H1 (cell line): ENCODE results near the gene ZBP1. TPM values are rescaled to one million over a fixed set of nuclear protein-coding genes. Genes with fewer than 3 reads are reported as not detected.

ENCODE experiments used
- CTCF ChIA-PET: fragments of 300-600 bp; sonication (Branson Sonifier 250); formaldehyde crosslinking; loops from one replicate; lab custom pipeline; 2021; ENCODE audit not compliant: partially characterized antibody; lab: Charles Lee
- POLR2A ChIA-PET: fragments of 300-600 bp; sonication (Branson Sonifier 250); formaldehyde crosslinking; loops from one replicate; lab custom pipeline; 2021; ENCODE audit warnings: inconsistent platforms; ENCODE audit not compliant: partially characterized antibody; lab: Charles Lee
- DNase-seq, 2 experiments: peaks; one replicate each; pipeline versions ENCODE4 v3.0.0 to v3.0.0-alpha.2; 2010 to 2022; ENCODE audit warnings: low spot score in 2 of 2, low read depth in 1 of 2, mixed read lengths in 1 of 2
- FAIRE-seq: peaks from 2 replicates; lab custom pipeline; 2011; peaks lifted over from hg19 to GRCh38; lab: Jason Lieb, UNC
- H2AFZ ChIP-seq: 2 replicates; pipeline ENCODE4 v1.8.1; 2012; ENCODE audit warnings: low read length, inconsistent platforms
- H2AK5ac ChIP-seq: 2 replicates; pipeline ENCODE4 v1.6.1; 2013; ENCODE audit warnings: low read depth, low read length
- H2BK120ac ChIP-seq: replicated peaks from 2 replicates; pipeline ENCODE3; 2013; ENCODE audit warnings: low read depth, low read length, inconsistent platforms
- H2BK12ac ChIP-seq: 2 replicates; pipeline ENCODE4 v1.6.1; 2013; ENCODE audit warnings: low read depth, low read length
- H2BK15ac ChIP-seq: 2 replicates; pipeline ENCODE4 v1.6.1; 2013; ENCODE audit warnings: low read length
- H2BK20ac ChIP-seq: 2 replicates; pipeline ENCODE4 v1.6.1; 2013; ENCODE audit warnings: low read length
- H2BK5ac ChIP-seq: 2 replicates; pipeline ENCODE4 v1.6.1; 2013; ENCODE audit warnings: low read depth, low read length
- H3K14ac ChIP-seq: 2 replicates; pipeline ENCODE4 v1.6.1; 2013; ENCODE audit warnings: inconsistent platforms; ENCODE audit not compliant: insufficient read length
- H3K18ac ChIP-seq: 2 replicates; pipeline ENCODE4 v1.6.1; 2013; ENCODE audit warnings: low read length; ENCODE audit errors: extremely low read depth
- H3K23ac ChIP-seq: 2 replicates; pipeline ENCODE4 v1.6.1; 2013; ENCODE audit warnings: inconsistent platforms; ENCODE audit not compliant: insufficient read length
- H3K23me2 ChIP-seq: 2 replicates; pipeline ENCODE4 v1.6.1; 2013; ENCODE audit warnings: low read depth, low read length
- H3K27ac ChIP-seq: 2 replicates; pipeline ENCODE4 v1.6.1; 2011; ENCODE audit warnings: low read depth, low read length, inconsistent platforms
- H3K27me3 ChIP-seq, 4 experiments: replicated peaks in 1 of 4; 1 replicate in 1 of 4; 2 replicates in 3 of 4; pipeline versions ENCODE4 v1.6.1 to v1.8.1; 2011 to 2013; ENCODE audit warnings: low read length in 3 of 4, mild to moderate bottlenecking in 3 of 4, inconsistent platforms in 2 of 4, mixed read lengths in 2 of 4, moderate library complexity in 1 of 4; ENCODE audit not compliant: control insufficient read depth in 3 of 4, insufficient read depth in 3 of 4; ENCODE audit errors: extremely low read depth in 1 of 4
- H3K36me3 ChIP-seq, 4 experiments: 2 replicates each; pipeline versions ENCODE4 v1.6.1 to v1.8.1; 2011 to 2013; ENCODE audit warnings: mild to moderate bottlenecking in 4 of 4, low read length in 3 of 4, moderate library complexity in 2 of 4, control low read depth in 1 of 4, inconsistent platforms in 1 of 4; ENCODE audit not compliant: insufficient read depth in 4 of 4, control insufficient read depth in 2 of 4
- H3K4ac ChIP-seq: replicated peaks from 2 replicates; pipeline ENCODE3; 2013; ENCODE audit warnings: low read length, low read depth, mixed read lengths, inconsistent platforms; ENCODE audit not compliant: insufficient read length
- H3K4me1 ChIP-seq, 4 experiments: replicated peaks in 1 of 4; 1 replicate in 1 of 4; 2 replicates in 3 of 4; pipeline versions ENCODE4 v1.6.1 to v1.8.1; 2011 to 2013; ENCODE audit warnings: low read length in 3 of 4, inconsistent platforms in 2 of 4, mixed read lengths in 1 of 4; ENCODE audit not compliant: insufficient read depth in 4 of 4, control insufficient read depth in 3 of 4
- H3K4me2 ChIP-seq, 2 experiments: 2 replicates each; pipeline versions ENCODE4 v1.6.1 to v1.8.1; 2011 to 2013; ENCODE audit warnings: low read depth in 2 of 2, low read length in 2 of 2, control low read depth in 1 of 2, inconsistent platforms in 1 of 2, mild to moderate bottlenecking in 1 of 2; ENCODE audit not compliant: insufficient read depth in 1 of 2
- H3K4me3 ChIP-seq, 4 experiments: fragments of 200-600, 300-600 bp in 1 of 4; sonication (generic), shearing (Covaris generic), sonication (Bioruptor Twin) in 1 of 4; 2 replicates each; pipeline versions ENCODE4 v1.5.1 to v1.8.1; 2011 to 2016; ENCODE audit warnings: low read length in 4 of 4, low read depth in 3 of 4, control low read depth in 2 of 4, inconsistent platforms in 2 of 4, mild to moderate bottlenecking in 2 of 4, mixed read lengths in 1 of 4, moderate library complexity in 1 of 4; ENCODE audit not compliant: insufficient read depth in 2 of 4; ENCODE audit errors: extremely low read depth in 1 of 4
- H3K56ac ChIP-seq: replicated peaks from 2 replicates; pipeline ENCODE3; 2013; ENCODE audit warnings: low read depth, mild to moderate bottlenecking, mixed read lengths, low read length, inconsistent platforms; ENCODE audit not compliant: insufficient read length
- H3K79me1 ChIP-seq: 2 replicates; pipeline ENCODE4 v1.6.1; 2013; ENCODE audit warnings: low read depth, low read length, control low read depth
- H3K79me2 ChIP-seq, 2 experiments: 2 replicates each; pipeline versions ENCODE4 v1.6.1 to v1.8.1; 2012 to 2013; ENCODE audit warnings: low read length in 2 of 2, mild to moderate bottlenecking in 2 of 2, inconsistent platforms in 1 of 2; ENCODE audit not compliant: insufficient read depth in 2 of 2, control insufficient read depth in 1 of 2
- H3K9ac ChIP-seq, 4 experiments: replicated peaks in 1 of 4; 1 replicate in 1 of 4; 2 replicates in 3 of 4; pipeline versions ENCODE4 v1.6.1 to v1.8.1; 2011 to 2013; ENCODE audit warnings: low read depth in 3 of 4, low read length in 3 of 4, control low read depth in 2 of 4, mild to moderate bottlenecking in 2 of 4, moderate library complexity in 2 of 4, inconsistent platforms in 1 of 4; ENCODE audit errors: extremely low read depth in 1 of 4
- H3K9me3 ChIP-seq, 2 experiments: 2 replicates each; pipeline versions ENCODE4 v1.6.1 to v1.8.1; 2012 to 2013; ENCODE audit warnings: mild to moderate bottlenecking in 2 of 2, moderate library complexity in 2 of 2, control low read depth in 1 of 2, inconsistent platforms in 1 of 2, low read depth in 1 of 2, low read length in 1 of 2, mixed read lengths in 1 of 2; ENCODE audit not compliant: insufficient read depth in 2 of 2
- H4K20me1 ChIP-seq, 2 experiments: replicated peaks in 1 of 2; 2 replicates each; pipeline versions ENCODE3 to v1.8.1; 2011 to 2013; ENCODE audit warnings: inconsistent platforms in 2 of 2, low read length in 2 of 2, mild to moderate bottlenecking in 1 of 2; ENCODE audit not compliant: insufficient read depth in 2 of 2, control insufficient read depth in 1 of 2
- H4K5ac ChIP-seq: 2 replicates; pipeline ENCODE4 v1.6.1; 2013; ENCODE audit warnings: low read length, low read depth, mixed read lengths, inconsistent platforms; ENCODE audit not compliant: insufficient read length
- H4K8ac ChIP-seq: 2 replicates; pipeline ENCODE4 v1.8.0; 2013; ENCODE audit warnings: mild to moderate bottlenecking, moderate library complexity, low read length, inconsistent platforms; ENCODE audit not compliant: insufficient read depth; ENCODE audit errors: extremely low read depth
- H4K91ac ChIP-seq: replicated peaks from 2 replicates; pipeline ENCODE3; 2013; ENCODE audit warnings: low read length, mixed read lengths, inconsistent platforms; ENCODE audit not compliant: insufficient read length
- CREB1 ChIP-seq: IDR thresholded peaks from 2 replicates; pipeline ENCODE4 v1.6.1; 2012; ENCODE audit warnings: inconsistent platforms
- EP300 ChIP-seq, 2 experiments: IDR thresholded peaks; 1 replicate in 1 of 2; 2 replicates in 1 of 2; pipeline ENCODE4 v1.6.1; 2011 to 2012; ENCODE audit warnings: low read depth in 2 of 2, low read length in 2 of 2, mild to moderate bottlenecking in 2 of 2, borderline replicate concordance in 1 of 2, inconsistent platforms in 1 of 2, moderate library complexity in 1 of 2
- GABPA ChIP-seq: IDR thresholded peaks from 2 replicates; pipeline ENCODE4 v1.6.1; 2011; ENCODE audit warnings: mild to moderate bottlenecking, low read length, moderate library complexity, borderline replicate concordance; ENCODE audit not compliant: insufficient read depth
- KDM4A ChIP-seq: IDR thresholded peaks from one replicate; pipeline ENCODE4 v1.7.1; 2012; ENCODE audit warnings: low read depth, mild to moderate bottlenecking, moderate library complexity, low read length, inconsistent platforms; ENCODE audit not compliant: severe bottlenecking
- MAX ChIP-seq: IDR thresholded peaks from 2 replicates; pipeline ENCODE4 v1.6.1; 2012; ENCODE audit warnings: inconsistent platforms
- NANOG ChIP-seq: IDR thresholded peaks from 2 replicates; pipeline ENCODE4 v1.6.1; 2011; ENCODE audit warnings: low read length, low read depth, mild to moderate bottlenecking, inconsistent platforms; ENCODE audit not compliant: insufficient read depth, poor library complexity, severe bottlenecking
- POLR2A ChIP-seq, 2 experiments: IDR thresholded peaks; 1 replicate in 1 of 2; 2 replicates in 1 of 2; pipeline ENCODE4 v1.6.1; 2011; ENCODE audit warnings: low read depth in 2 of 2, low read length in 2 of 2, mild to moderate bottlenecking in 2 of 2; ENCODE audit errors: control extremely low read depth in 1 of 2
- RAD21 ChIP-seq, 2 experiments: IDR thresholded peaks in 1 of 2; conservative IDR thresholded peaks in 1 of 2; 2 replicates each; pipeline ENCODE4 v1.6.1; 2011; ENCODE audit warnings: low read depth in 2 of 2, low read length in 2 of 2, improper control_type of control experiment in 1 of 2, inconsistent platforms in 1 of 2, mild to moderate bottlenecking in 1 of 2, moderate library complexity in 1 of 2
- SP2 ChIP-seq: IDR thresholded peaks from 2 replicates; pipeline ENCODE4 v1.6.1; 2012; ENCODE audit warnings: mild to moderate bottlenecking, low read length, inconsistent platforms
- TAF1 ChIP-seq: IDR thresholded peaks from 2 replicates; pipeline ENCODE4 v1.6.1; 2011; ENCODE audit warnings: mild to moderate bottlenecking, low read depth, low read length
- ZNF274 ChIP-seq: IDR thresholded peaks from 2 replicates; pipeline ENCODE4 v1.7.0; 2012; ENCODE audit warnings: low read length, borderline replicate concordance; ENCODE audit errors: extremely low read depth
- WGBS, 2 experiments: shearing (Covaris generic) in 1 of 2; methylation state at CpG; one replicate each; pipeline versions ENCODE4 v1.1.6 to v1.1.7; 2013 to 2015; ENCODE audit warnings: low lambda C conversion rate in 2 of 2, mixed read lengths in 2 of 2, inconsistent platforms in 1 of 2, low coverage in 1 of 2, missing lambda C conversion rate in 1 of 2; ENCODE audit not compliant: insufficient replicate concordance in 2 of 2, insufficient coverage in 1 of 2, insufficient read length in 1 of 2; ENCODE audit errors: extremely low coverage in 1 of 2, missing lambda C conversion rate in 1 of 2; 5-methylcytosine and 5-hydroxymethylcytosine counted together
- polyA plus RNA-seq, 7 experiments: library from polyadenylated mRNA; depleted of rRNA in 3 of 7; stranded (reverse) in 5 of 7; unstranded in 2 of 7; fragments of >200 nt in 5 of 7; fragments of 200-250 nt in 2 of 7; gene quantifications; 1 replicate in 5 of 7; 2 replicates in 1 of 7; 4 replicates in 1 of 7; pipeline versions ENCODE4 v1.2.1 to v1.2.3, GENCODE V29; 2011 to 2013; ENCODE audit warnings: missing spikeins in 2 of 7, mixed read lengths in 2 of 7
- total RNA-seq: library from RNA; stranded (reverse); fragmentation: NEBNext Ultra II Directional; extraction: Animal tissue kit (Norgen Biotek cat#: 25700); gene quantifications from 2 replicates; pipeline ENCODE4 v1.2.1, GENCODE V29; 2021

The ZBP1 gene
- total and polyA plus RNA-seq, 2 of the 8 experiments (the other 6 are each of a cell fraction or from before 2014, with no cell fraction given), result not detected

- Histone ChIP-seq H3K27me3 (no peaks in the 10 kb centered on the region), H2BK12ac (no peak overlapping the region), H3K4me2 (no peak overlapping the region), H2BK5ac (no peak overlapping the region), H3K36me3 (no peaks in the 10 kb centered on the region), H3K79me1 (no peaks in the 10 kb centered on the region), H4K5ac (no peak overlapping the region), H3K14ac (no peak overlapping the region), H3K4me1 (no peaks in the 10 kb centered on the region), H3K4me3 (no peak overlapping the region), H3K27ac (no peak overlapping the region), H4K20me1 (no peaks in the 10 kb centered on the region), H3K23ac (no peak overlapping the region), H2AFZ (no peak overlapping the region), H3K18ac (no peak overlapping the region), H4K8ac (no peak overlapping the region), H2BK120ac (no peak overlapping the region), H3K79me2 (no peaks in the 10 kb centered on the region), H2AK5ac (no peak overlapping the region), H3K9me3 (no peaks in the 10 kb centered on the region; a peak in 3 of 4 replicates), H4K91ac (no peak overlapping the region), H3K4ac (no peak overlapping the region), H3K9ac (no peak overlapping the region), H3K23me2 (no peaks in the 10 kb centered on the region), H2BK15ac (no peak overlapping the region), H3K56ac (no peak overlapping the region), H2BK20ac (no peak overlapping the region)
- whole genome bisulfite sequencing, 2 experiments, result 83% methylated on average over 2 of the region's 2 CpGs; no CpG with 5 or more reads in 1 of the 2 experiments
- ChIA-PET CTCF (interaction anchor here (1.7 kb wide), 1 partner anchor 461 kb away, joined by 4 read pairs; no protein-coding TSS in a partner anchor), POLR2A (no interaction called here)
- FAIRE-seq (no peak), DNase-seq (no peak)
- TF ChIP-seq SP2 (no peak), GABPA (no peak), CREB1 (no peak), EP300 (IDR thresholded peaks at IDR 0.05; ENCODE audit: borderline replicate concordance in 1 of 2, low read depth in 2 of 2, low read length in 2 of 2) (no peak), POLR2A (IDR thresholded peaks at IDR 0.05; ENCODE audit: control extremely low read depth in 1 of 2, low read depth in 2 of 2, low read length in 2 of 2) (no peak), NANOG (no peak), TAF1 (no peak), ZNF274 (no peak), RAD21 (IDR thresholded peaks at IDR 0.05 in 1 of 2, conservative IDR thresholded peaks at IDR 0.05 in 1 of 2; ENCODE audit: low read depth in 2 of 2, low read length in 2 of 2) (no peak), MAX (no peak), KDM4A (no peak)
Measured at GRCh38 chr20:57625978-57626377, 5.8 kb upstream of the ZBP1 start.
